Cardiac fibroblast (primary cell): Measurements from ENCODE around the gene DNAJC10.

Experiments used
- DNase-seq, 2 donors: peaks; one replicate each; pipeline versions ENCODE4 v3.0.0 to v3.0.0-alpha.2; 2010; ENCODE audit warnings: low read depth in 2 of 2
- H3K4me3 ChIP-seq, 2 donors: replicated peaks in 1 of 2; 1 replicate in 1 of 2; 2 replicates in 1 of 2; pipeline ENCODE4 v1.5.1; 2011; ENCODE audit warnings: low read depth in 2 of 2, low read length in 2 of 2, mild to moderate bottlenecking in 2 of 2, moderate library complexity in 1 of 2
- TF ChIP-seq, protein P1 (sequence below): IDR thresholded peaks from one replicate; pipeline ENCODE4 v1.5.1; 2011; ENCODE audit warnings: low read depth, mild to moderate bottlenecking, low read length, inconsistent platforms

DNAJC10 gene

DNA sequence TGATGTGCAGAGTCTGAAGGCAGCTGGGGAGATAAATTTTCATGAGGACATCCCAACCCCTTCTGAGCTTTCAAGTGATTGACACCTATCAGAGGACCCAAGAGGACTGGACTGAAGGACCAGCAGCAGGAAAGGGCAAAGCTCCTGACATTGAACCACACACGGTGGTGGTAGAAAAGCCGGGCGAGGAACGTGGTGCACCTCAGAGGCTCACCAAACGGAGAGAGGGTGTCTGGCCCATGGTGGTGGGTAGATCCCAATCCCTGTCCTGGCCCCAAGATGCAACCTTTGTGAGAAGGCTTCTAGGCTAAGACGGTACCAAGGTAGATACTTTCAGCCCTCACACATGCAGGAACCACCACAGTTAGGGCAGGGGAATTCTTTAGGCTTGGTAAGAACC, 98.3 kb downstream of the DNAJC10 start:
- no peak for DNase-seq
- TF ChIP-seq, protein P1, sequence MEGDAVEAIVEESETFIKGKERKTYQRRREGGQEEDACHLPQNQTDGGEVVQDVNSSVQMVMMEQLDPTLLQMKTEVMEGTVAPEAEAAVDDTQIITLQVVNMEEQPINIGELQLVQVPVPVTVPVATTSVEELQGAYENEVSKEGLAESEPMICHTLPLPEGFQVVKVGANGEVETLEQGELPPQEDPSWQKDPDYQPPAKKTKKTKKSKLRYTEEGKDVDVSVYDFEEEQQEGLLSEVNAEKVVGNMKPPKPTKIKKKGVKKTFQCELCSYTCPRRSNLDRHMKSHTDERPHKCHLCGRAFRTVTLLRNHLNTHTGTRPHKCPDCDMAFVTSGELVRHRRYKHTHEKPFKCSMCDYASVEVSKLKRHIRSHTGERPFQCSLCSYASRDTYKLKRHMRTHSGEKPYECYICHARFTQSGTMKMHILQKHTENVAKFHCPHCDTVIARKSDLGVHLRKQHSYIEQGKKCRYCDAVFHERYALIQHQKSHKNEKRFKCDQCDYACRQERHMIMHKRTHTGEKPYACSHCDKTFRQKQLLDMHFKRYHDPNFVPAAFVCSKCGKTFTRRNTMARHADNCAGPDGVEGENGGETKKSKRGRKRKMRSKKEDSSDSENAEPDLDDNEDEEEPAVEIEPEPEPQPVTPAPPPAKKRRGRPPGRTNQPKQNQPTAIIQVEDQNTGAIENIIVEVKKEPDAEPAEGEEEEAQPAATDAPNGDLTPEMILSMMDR: no peak
- H3K4me3 ChIP-seq: no peak overlapping the region

DNA sequence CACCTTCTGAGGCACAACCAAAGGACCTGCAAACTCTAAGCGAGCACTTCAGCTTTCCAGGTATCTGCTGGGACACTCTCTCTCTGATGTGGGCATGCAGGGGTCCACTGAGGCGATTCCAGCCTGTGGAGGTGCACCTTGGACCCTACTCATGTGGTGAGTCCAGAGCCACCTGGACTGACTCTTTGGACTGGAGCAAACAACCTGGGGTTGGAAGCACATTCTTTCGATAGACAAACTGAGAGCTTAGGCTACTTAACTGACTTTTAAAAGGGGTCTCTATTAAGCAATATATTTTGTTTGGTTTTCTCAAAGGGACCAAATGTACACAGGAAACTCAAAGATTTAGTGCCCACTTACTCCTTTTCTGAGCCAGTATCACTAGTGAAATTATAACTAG, 98.7 kb downstream of the DNAJC10 start:
- no peak overlapping the region for H3K4me3 ChIP-seq
- TF ChIP-seq, protein P1: no peak
- DNase-seq: no peak

DNA sequence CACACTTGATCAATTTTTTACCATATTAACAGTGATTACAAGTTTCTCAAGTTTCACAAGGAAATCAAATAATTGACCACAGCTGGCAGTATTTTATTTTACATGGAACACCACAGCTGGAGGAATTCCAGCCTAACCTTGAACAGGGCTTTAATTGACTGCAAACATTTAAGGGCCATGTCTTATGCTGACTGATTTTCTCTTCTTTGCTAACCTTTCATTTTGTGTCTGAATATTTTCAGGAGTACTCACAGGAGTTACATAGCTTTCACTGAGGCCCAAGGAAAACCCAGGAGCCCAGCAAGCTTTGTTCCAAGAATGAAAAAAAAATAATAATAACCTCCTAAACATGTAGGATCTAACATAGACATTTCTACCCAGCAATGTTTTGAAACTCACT, 100.8 kb downstream of the DNAJC10 start:
- H3K4me3 ChIP-seq: no peak overlapping the region
- TF ChIP-seq, protein P1: no peak
- DNase-seq: peak in 1 of 2 donors; percentile 5

DNA sequence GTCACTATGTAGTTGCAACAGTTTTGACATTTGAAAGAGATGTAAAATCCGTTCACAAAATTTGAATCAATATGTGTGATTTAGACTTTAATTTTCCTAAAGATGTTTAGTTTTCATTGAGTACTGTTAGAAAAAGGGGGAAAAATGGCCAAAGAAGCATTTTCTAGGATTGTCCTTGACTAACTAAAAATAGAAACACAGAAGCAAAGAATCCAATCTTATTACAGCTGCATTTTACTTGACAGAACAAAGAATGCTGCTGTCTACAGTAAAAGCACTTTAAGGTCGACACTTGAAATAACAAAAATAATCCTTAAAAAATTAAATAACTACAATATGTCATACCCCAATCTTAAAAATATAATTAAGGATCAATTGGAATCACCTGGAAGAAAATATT, 101.5 kb downstream of the DNAJC10 start:
- no peak overlapping the region for H3K4me3 ChIP-seq
- TF ChIP-seq, protein P1: no peak
- no peak for DNase-seq

DNA sequence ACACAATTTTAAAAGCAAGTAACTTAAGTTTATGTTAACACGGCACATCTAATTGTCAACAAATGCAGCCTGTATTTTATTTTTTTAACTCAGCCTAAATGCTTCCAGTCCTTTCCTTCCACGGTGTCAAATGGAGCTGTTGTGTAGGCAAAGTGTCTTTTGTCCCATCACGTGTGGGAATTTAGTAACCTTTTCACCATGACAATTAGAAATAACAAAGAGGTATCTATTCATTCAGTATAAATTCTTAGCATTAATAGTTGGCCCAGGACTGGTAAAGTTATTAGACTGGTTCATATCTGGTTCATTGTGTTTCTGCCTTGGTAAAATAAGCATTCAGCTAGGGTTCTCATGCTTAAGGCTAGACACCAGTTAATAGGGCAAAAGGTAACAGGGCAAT, 102.4 kb downstream of the DNAJC10 start:
- no peak for DNase-seq
- TF ChIP-seq, protein P1: no peak
- H3K4me3 ChIP-seq: no peak overlapping the region

DNA sequence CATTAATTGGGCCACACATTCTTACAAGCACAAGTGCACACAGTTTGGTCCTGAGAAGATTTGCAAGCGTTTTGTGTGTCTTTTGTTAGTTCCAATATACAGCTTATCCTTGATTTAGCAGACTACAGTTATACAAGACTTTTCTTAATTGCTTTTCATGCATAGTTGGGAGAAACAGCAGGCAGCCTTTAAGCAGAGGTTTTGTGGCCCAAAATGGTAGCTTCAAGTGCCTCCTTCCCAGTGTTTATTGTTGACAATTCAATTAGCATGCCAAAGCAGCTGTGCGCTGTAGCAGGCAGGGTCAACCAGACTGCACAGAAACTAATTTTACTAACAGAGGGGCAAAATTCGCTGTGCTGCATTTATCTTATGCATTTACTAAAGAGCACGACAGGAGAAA, 102.9 kb downstream of the DNAJC10 start:
- H3K4me3 ChIP-seq: no peak overlapping the region
- TF ChIP-seq, protein P1: no peak
- DNase-seq: no peak

DNA sequence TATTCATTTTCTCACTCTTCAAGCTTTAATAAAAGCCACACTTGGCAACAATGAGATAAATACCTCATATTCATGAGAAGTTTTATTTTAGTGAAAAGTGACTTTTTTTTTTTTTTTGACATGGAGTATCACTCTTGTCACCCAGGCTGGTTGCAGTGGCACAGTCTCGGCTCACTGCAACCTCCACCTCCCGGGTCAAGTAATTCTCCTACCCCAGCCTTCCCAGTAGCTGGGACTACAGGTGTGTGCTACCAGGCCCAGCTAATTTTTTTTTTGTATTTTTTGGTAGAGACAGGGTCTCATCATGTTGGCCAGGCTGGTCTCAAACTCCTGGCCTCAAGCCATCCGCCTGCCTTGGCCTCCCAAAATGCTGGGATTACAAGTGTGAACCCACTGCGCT, 103.4 kb downstream of the DNAJC10 start:
- TF ChIP-seq, protein P1: no peak
- no peak for DNase-seq
- no peak overlapping the region for H3K4me3 ChIP-seq
